GM13977 (cell line): Measurements from ENCODE around the gene C6orf120.

Experiments used
- DNase-seq: peaks from one replicate; pipeline ENCODE4 v3.0.0; 2012; ENCODE audit warnings: low spot score
- CTCF ChIP-seq: IDR thresholded peaks from 2 replicates; pipeline ENCODE4 v1.5.1; 2012; ENCODE audit warnings: mild to moderate bottlenecking, control low read depth; ENCODE audit not compliant: insufficient read depth; ENCODE audit errors: extremely low read depth, missing control alignments
- in situ Hi-C: fragments of 300-500 bp; cut with MboI; formaldehyde crosslinking; loops from one replicate; pipeline ENCODE4 v1.12.0; 2022; ENCODE audit warnings: low sequenced_read_pairs, low pct_unique_long_range_greater_than_20kb, mixed read lengths, inconsistent platforms; ENCODE audit not compliant: unreplicated experiment

Gene C6orf120

GRCh38 chr6:169659820-169660610 is 41.9 kb upstream of the C6orf120 start:
- in situ Hi-C loops: no loop called here
- DNase-seq: no peak
- no peak for TF ChIP-seq CTCF

GRCh38 chr6:169660751-169661390 is 41.1 kb upstream of the C6orf120 start:
- TF ChIP-seq CTCF: no peak
- in situ Hi-C loops: no loop called here
- DNase-seq: no peak

- in situ Hi-C loops: no loop called here
- no peak for TF ChIP-seq CTCF
- DNase-seq: no peak
Observed at GRCh38 chr6:169661391-169661756, 40.6 kb upstream of the C6orf120 start.

GRCh38 chr6:169663468-169663867 is 38.5 kb upstream of the C6orf120 start:
- TF ChIP-seq CTCF: no peak
- DNase-seq: no peak

GRCh38 chr6:169664227-169664626 is 37.7 kb upstream of the C6orf120 start:
- TF ChIP-seq CTCF: no peak
- in situ Hi-C loops: no loop called here
- no peak for DNase-seq

More at GRCh38 chr6:169663468-169663867, 38.5 kb upstream of the C6orf120 start:
- in situ Hi-C loops: no loop called here

- no peak for DNase-seq
- in situ Hi-C loops: no loop called here
- no peak for TF ChIP-seq CTCF
Observed at GRCh38 chr6:169665289-169665688, 36.6 kb upstream of the C6orf120 start.
